NCI-H2171 treated with DMSO at 0.1 percent for 48 hours (cell line): ENCODE data around the gene WWOX.
A peak's percentile ranks its signal among the peaks of the same experiment; 100 is the strongest.

Experiments
- DNase-seq: peaks from one replicate; lab custom pipeline; 2025; lab: John Stamatoyannopoulos, UW

WWOX gene

GRCh38 chr16:78399384-78399783 lies 299.9 kb downstream of the WWOX start:
- DNase-seq = no peak

- DNase-seq = no peak
These were observed 303.4 kb downstream of the WWOX start for GRCh38 chr16:78402833-78403232.

GRCh38 chr16:78405040-78405439 lies 305.6 kb downstream of the WWOX start:
- no peak for DNase-seq

GRCh38 chr16:78405833-78406232 lies 306.4 kb downstream of the WWOX start:
- no peak for DNase-seq

GRCh38 chr16:78407191-78407590 lies 307.7 kb downstream of the WWOX start:
- no peak for DNase-seq

- DNase-seq = no peak
These were observed 314.2 kb downstream of the WWOX start for GRCh38 chr16:78413651-78414050.

GRCh38 chr16:78415013-78415412 lies 315.6 kb downstream of the WWOX start:
- DNase-seq = no peak

GRCh38 chr16:78415669-78416068 lies 316.2 kb downstream of the WWOX start:
- no peak for DNase-seq

- DNase-seq = no peak
These were observed 316.9 kb downstream of the WWOX start for GRCh38 chr16:78416400-78416799.

GRCh38 chr16:78421181-78421708 lies 321.8 kb downstream of the WWOX start:
- DNase-seq = no peak

- DNase-seq = no peak
These were observed 325.8 kb downstream of the WWOX start for GRCh38 chr16:78425281-78425680.

- no peak for DNase-seq
These were observed 326.5 kb downstream of the WWOX start for GRCh38 chr16:78425891-78426510.

GRCh38 chr16:78428193-78428592 lies 328.7 kb downstream of the WWOX start:
- no peak for DNase-seq

- DNase-seq = no peak
These were observed 330.8 kb downstream of the WWOX start for GRCh38 chr16:78430281-78430680.

- DNase-seq = no peak
These were observed 331.7 kb downstream of the WWOX start for GRCh38 chr16:78431004-78431670.

GRCh38 chr16:78431701-78432100 lies 332.2 kb downstream of the WWOX start:
- DNase-seq = no peak

GRCh38 chr16:78432451-78432850 lies 333.0 kb downstream of the WWOX start:
- DNase-seq = no peak

- no peak for DNase-seq
These were observed 333.7 kb downstream of the WWOX start for GRCh38 chr16:78433116-78433515.

- no peak for DNase-seq
These were observed 334.9 kb downstream of the WWOX start for GRCh38 chr16:78434401-78434800.

GRCh38 chr16:78435260-78435659 lies 335.8 kb downstream of the WWOX start:
- DNase-seq = no peak

- DNase-seq = no peak
These were observed 336.6 kb downstream of the WWOX start for GRCh38 chr16:78436023-78436422.

- no peak for DNase-seq
These were observed 337.4 kb downstream of the WWOX start for GRCh38 chr16:78436846-78437245.

GRCh38 chr16:78437352-78437968 lies 338.0 kb downstream of the WWOX start:
- peak; percentile 1 for DNase-seq
